Amniotic epithelial cell (primary cell): ENCODE measurements around the gene HSPG2.

ENCODE experiments used
- DNase-seq: peaks from one replicate; pipeline ENCODE4 v3.0.0-alpha.2; 2010; ENCODE audit warnings: low read depth

HSPG2 gene

DNA sequence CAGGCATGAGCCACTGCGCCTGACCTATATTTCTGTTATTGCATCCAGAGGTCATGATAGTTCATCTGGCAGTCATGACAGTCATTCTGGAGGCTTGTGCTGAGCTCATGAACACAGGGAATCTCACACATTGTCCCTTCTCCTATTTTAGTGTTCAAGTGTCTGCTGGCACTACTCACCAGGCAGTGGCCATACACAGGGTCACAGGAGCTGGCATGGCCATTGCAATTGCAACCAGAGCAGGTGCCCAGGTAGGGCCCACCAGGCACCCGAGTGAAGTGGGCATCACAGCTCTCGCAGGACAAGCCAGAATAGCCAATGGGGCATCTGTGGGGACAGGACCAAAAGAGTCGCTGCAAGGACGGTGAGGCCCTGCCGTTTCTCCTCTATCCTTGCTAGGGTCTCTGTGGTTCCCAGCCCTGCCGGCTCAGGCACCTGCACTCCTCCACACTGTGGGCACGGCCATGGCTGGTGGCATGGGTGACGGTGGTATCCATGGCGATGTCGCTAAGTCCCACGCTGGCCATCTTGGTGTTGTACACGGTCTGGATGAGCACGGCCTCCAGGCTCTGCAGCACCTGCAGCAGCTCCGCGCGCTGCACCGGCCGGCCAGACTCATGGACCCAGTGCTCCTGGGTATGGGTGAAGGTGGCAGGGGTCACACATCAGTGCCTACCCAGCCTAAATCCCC is 57.0 kb downstream of the HSPG2 start:
- no peak for DNase-seq

DNA sequence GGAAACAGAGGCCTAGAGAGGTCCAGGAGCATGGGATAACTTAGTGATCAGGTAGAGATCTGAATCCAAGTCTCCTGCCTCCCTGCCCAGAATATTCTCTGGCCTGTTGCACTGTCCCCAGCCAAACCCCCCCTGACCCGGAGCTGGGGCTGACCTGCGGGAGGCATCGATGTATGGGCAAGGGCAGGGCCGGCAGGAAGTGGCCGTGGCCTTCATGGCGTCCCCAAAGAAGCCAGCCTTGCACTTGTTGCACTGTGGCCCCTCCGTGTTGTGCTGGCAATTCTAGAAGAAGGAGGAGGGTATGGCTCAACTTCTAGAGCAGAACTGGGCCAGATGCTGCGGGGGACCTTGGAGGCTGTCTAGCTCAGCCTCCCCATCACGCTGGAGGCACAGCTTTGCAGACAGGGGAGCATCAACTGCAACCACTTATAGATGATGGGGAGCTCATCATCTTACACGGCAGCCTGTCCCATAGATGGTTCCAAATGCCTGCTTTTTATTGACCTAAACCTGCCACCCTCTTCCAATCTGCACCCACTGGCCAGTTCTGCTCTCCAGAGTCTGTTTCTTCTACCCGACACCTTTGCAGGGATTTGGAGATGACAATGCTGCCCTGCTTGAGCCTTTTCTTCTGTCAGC is 58.2 kb downstream of the HSPG2 start:
- no peak for DNase-seq

DNA sequence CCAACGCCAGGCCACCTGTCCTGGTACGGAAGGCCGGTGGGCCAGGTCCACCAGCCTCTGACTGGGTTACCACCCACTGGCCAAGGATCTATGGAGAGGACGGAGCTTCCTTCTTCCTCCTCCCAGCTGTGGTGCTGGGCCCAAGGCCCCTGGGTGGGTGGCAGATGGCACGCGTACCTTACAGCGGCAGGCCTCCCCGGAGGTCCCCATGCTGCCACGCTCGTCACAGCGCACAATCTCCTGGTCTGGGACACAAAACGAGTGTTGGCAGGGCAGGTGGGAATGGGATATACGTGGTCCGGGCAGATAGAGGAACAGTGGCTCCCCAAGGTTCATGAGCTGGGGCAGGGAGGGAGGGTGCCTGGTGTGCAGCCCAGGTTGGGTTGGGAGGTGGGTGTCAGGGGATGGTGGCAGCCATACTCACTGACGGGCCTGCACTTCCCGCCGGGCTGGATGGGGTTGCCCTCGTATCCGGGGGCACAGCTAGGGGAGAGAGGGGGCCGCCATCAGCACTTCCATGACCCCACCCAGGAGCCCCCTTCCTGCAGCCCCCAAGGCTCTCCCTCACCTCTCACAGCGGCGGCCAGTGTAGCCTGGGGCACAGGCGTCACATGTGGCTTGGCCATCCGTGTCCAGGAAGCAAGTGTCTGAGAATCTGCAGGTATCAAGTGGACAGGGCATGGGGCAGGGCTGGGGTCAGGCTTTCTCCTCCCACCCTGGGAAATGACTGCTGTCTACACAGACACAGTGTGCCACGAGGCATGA is 58.9 kb downstream of the HSPG2 start:
- no peak for DNase-seq

DNA sequence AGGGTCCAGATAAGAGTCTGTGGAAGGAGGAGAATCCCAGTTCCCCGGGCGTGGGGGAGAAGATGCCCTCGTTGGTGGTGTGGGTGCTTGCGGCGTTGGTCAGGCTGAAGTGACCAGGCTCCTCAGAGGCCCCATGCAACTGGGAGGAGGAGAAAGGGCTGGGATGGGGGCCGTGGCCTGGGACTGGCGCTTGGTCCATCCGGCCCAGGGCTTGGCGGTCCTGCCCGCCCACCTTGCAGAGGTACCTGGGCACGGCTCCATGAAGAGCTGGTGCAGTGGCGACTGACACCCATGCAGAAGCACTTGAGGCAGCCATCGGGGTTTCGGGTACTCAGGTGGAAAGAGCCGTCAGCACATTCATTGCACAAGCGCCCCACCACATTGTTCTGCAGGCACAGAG is 60.8 kb downstream of the HSPG2 start:
- no peak for DNase-seq

DNA sequence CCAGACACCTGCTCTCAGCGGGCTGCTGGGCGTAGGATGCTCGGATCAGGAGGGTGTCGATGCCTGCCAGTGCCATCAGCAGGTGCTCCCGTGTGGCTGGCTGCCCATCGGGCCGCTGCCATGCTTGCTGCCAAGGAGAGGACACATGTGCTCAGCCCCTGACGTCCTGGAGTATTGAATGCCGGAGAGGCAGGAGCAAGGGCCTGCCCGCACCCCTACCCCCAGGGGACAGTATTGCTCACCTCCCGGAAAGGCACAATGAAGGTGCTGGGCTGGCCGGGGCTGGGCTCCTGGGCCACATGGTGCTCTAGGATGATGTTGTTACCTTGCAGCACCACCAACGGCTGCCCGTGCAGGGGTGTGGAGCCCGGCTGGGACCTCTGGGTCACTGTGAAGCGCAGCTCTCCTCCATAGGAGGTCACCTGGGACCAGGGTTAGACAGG is 61.5 kb downstream of the HSPG2 start:
- DNase-seq: no peak

DNA sequence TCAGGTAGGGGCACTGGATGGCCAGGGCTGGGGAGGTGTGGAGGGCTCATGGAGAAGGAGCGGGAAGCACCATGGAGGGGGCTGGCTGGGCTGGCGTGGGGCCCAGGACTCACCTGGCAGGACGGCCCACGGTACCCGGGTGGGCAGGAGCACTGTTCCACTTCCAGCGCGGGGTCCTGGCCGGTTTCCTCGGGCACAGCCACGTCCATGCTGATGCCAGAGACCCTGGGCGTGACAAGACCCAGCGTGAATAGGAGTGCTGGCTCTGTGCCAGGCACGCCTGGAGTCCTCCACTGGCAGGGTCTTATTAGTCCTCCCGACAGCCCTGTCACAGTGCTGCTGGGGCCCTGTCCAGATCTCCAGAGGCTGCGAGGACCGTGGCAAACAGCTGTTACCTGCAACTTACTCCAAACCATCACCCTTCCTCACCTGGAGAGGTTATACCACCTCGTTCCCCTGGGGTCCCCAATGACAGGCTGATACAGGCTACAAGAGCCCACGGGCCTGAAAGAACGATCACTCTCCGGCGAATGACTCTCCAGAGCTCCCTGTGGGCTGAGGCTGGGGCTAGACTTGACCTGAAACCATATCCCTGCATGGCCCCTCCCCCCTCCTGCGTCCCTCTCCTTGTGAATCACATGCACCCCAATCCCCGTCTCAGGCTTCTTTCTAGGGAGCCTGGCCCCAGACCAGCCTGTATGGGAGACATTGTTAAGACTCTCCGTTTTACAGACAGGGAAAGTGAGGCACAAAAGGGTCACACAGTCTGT is 62.1 kb downstream of the HSPG2 start:
- DNase-seq: no peak

DNA sequence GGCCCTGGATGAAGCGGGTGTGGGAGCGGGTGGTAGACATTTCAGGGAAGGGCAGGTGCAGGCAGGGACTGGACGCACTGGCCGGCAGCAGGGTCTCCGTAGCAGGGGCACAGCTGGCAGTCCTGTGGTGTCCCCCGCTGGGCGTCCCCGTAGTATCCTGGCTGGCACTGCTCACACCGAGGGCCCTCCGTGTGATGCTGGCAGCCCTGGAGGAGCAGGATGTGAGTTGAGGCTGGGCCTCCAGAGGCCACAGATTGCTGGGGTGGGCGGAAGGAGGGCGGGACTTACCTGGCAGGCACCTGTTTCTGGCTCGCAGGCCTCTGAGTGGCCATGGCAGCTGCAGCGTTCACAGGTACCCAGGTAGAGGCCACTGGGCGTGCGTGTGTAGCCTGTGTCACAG is 62.8 kb downstream of the HSPG2 start:
- no peak for DNase-seq

DNA sequence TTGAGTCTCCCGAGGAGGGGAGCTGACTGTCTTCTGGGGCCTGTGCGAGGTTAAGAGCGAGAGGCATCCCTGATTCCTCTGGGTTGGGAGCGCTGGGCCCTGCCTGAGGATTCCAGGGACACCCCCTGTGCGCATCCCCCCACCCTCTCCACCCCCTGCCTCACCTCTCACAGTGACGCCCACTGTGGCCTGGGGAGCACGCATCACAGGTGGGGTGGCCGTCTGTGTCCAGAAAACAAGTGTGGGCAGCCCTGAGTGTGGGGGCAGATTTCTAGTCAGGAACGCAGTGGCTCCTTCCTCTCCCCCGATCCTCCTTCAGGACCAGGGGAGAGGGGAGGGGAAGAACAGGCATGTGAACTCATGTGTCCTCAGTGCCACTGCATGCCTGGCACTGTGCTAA is 63.3 kb downstream of the HSPG2 start:
- DNase-seq: no peak

DNA sequence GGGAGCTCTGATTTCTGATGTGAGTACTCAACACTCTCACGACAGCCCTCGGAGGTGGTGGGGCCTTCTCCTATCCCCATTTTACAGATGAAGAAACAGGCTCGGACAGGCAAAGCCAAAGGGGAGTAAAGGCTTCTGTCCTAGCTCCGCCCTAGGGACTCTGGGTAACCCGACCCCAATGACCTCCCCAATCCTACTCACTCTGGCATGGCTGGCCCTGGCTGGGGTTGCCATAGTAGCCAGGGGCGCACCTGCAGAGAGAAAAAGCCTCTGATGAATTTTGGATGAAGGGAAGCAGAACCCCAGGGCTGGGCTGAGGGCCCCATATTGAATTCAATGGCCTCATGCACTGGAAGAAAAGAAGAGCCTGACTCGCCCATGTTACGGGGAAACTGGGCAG is 63.9 kb downstream of the HSPG2 start:
- DNase-seq: no peak

DNA sequence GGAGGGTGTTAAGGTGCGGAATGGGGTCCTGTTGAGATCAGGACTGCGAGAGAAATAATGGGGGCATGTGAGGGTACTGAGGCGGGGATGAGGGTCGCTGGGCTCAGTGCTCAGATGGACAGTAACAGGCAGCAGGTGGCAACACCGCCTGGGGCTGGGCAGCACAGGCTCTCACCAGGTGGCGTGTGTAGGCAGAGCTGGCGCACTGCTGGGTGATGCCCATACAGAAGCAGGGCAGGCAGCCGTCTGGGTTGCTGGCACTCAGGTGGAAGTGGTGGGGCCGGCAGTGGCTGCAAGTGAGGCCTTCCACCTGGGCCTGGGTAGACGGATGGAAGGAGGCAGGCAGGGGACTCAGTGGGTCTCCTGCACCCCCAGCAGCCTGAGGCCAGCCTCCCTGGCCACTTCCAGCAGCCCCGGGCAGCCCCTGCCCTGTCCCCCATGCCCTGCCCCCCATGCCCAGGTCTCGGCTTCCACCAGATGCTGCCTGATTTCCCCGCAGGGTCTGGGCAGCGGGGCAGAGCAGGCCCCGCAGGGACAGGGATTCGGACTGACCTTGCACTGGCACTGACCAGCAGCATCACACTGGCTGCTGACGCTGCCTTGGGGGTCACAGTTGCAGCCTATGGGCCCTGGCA is 64.5 kb downstream of the HSPG2 start:
- no peak for DNase-seq

DNA sequence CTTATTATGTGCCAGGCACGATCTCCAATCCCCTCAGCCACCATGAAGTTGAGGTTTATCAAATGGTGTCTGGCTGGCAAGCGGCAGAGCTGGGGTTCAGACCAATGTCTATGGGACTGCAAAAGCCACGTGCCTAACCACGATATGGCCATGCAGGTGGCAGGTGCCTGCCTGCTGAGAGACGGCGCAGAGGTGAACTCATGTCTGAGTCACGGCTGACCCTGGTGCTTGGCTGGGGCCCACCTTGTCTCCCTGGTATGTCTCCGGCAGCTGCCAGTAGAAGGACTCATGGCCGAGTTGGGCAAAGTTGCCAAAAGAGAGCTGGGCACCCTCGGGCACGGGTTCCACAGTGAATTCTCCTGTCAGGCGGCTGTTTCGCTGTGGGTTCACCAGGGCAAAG is 65.2 kb downstream of the HSPG2 start:
- no peak for DNase-seq

DNA sequence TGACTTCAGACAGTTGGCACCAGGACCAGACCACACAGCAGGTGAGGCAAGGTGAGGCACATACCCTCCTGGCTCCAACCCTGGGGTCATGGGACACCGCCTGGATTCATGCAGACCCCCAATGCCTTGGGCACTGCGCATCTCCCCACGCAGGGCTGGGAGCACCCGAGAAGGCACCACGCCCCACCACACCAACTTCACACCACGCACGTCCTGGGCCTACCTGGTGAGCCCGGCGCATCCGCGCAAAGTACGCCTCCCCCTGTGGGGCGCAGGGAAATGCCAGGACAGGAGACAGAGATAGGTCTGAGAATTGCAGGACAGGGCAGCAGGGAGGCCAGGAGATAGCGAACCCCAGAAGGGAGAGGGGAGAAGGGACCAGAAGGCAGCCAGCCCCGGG is 66.5 kb downstream of the HSPG2 start:
- no peak for DNase-seq

DNA sequence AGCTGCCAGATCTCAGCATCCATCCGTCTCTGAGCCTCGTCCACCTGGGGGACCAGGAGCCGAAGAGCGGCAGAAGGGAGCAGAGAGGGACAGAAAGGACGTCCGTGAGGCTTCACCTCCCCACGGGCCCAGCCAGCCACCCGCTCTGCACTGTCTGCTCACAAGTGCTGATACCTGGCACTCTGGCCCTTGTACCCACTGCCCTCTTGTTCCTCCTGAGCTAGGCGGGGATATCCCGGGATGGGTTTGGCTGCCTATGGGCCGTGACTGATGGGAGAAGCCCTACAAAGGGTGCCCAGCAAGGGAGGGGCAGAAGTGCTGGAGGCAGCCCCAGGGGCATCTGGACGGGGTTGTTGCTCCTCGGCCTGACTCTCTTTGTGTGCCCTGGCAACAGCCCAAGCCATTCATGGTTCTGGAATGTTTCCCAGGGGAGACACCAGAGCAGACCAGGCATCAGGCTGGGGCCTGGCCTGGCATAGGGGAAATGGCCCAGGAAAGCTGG is 67.4 kb downstream of the HSPG2 start:
- DNase-seq: peak; percentile 85

DNA sequence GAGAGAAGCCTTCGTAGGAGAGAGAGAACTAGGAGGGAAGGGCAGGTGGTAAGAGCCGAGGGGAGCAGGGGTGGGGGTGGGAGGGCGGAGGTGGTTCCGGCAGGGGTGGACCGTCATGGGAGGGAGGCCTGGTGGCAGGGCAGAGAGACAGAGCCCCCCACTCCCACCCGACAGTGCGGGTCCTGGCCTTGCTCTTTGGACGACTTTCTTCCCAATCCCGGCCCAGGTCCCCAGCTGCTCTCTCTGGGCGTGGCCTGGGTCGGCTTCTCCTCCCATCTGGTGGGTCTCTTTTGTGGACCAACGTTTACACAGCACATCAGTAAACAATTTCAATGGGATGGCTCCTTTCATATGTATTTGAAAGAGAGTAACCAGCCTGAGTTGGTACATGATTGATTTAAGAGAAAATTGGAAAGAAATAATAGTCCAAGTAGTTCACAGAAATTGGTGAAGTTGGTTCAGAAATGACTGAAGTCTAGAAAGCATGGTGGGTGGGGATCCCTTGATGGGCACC is 68.1 kb downstream of the HSPG2 start:
- no peak for DNase-seq

DNA sequence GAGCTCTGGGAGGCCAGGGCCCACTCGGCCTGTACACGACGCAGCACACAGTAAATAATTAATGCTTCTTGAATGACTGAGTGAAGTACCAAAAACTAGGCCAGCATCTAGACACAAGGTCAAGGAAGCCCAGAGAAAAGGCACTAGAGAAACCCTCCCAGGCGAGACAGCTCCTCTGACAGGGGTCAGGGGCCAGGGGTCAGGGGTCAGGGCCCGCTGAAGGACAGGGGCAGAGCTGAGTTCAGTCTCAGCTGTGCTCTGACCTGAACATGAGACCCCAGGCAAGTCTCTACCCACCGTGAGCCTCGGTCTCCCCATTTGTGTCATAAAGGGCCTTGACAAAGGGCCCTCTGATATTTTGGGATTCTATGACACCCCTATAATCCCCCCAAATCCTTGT is 68.6 kb downstream of the HSPG2 start:
- DNase-seq: no peak

DNA sequence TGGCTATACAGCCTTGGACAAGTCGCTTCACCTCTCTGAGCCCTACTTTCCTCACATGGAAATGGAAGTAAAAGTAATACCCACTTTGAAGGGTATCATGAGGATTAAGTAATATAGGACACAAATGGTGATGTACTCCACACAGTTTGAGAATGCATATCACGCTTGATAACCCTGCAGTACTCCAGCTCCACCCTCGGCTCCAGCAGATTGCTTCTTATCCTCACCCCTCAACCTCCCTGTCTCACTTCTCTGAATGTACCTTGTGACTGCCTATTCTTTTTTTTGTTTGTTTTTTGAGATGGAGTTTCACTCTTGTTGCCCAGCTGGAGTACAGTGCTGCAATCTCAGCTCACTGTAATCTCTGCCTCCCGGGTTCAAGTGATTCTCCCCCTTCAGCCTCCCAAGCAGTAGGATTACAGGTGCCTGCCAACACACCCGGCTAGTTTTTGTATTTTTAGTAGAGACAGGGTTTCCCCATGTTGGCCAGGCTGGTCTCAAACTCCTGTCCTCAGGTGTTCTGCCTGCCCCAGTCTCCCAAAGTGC is 69.6 kb downstream of the HSPG2 start:
- no peak for DNase-seq

DNA sequence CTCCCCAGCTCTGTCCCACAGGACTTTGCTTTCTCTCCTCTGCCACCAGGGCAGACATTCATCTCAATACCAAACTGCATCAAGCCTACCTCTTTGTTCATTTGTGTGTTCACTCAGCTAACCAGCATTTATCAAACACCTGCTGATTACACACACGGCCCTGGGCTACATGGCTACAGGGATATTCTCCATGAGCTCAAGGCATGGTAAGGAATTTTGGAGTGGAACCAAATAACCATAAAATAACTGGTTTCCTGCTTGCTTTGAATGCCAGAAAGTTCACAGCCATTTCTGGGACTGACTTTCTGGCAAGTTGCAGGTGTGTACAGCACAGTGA is 70.4 kb downstream of the HSPG2 start:
- no peak for DNase-seq

DNA sequence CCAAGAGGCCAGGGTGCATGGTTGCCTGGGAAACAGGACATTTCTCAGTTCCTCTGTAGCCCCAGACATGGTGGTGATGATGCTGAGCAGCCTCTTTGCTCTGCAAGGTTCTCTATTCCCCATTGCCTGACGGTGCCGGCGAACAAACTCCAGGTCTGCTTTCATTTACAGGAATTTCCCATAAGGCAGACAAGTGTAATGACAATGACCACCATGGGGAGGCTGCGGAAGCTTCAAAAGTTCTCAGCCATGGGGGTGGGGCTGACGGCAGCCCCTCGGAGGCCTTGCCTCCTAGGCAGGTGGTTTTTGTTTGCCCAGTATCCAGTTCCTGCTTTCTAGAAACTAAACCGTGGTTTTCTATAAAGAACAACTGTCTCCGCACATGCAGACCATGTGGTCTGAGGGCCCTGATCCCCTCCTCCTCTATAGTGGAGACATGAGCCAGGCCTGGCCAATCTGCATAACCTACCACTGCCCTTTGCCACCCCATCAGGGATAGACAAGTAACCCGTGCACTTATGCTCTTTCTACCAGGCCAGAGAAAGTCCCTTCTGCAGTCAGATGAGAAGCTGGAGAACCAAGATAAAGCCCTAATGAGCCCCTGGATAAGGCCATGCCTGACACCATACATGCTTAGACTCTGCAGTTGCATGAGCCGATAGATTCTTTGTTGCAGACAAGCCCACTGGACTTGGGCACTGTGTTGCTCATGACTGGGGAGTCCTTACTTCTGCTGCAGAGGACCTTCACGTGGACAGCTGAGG is 71.0 kb downstream of the HSPG2 start:
- DNase-seq: no peak

DNA sequence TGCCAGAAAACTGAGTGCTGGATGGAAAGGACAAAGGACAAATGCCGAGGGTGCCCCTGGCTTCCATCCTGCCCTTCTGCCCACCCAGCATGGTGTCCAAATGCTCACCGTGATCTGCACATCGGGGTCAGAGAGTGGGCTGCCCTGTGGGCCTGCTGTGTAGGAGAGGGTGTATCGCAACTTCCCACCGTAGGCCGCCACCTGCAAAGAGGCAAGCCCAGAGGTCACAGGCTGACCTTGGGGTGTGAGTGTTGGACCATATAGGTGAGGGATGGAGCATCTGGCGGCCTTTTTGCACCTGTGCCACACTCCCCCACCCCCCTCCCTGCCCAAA is 71.5 kb downstream of the HSPG2 start:
- no peak for DNase-seq

DNA sequence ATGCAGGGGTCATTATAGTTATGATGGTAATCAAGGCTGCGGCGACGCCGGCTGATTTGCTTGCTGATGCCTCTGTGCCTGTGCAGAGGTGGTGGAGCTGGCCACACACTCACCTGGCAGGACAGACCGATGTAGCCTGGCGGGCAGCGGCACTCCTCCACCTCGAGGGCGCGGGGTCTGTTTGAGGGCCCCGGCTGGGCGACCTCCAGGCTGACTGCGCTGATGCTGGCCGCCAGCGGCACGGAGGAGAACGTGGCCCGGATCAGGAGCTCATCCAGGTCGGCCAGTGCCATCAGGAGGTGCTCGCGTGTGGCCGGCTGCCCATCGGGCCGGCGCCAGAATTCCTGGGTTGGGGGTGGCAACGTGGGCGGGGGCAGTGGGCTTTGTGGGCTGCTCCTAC is 72.4 kb downstream of the HSPG2 start:
- DNase-seq: no peak

DNA sequence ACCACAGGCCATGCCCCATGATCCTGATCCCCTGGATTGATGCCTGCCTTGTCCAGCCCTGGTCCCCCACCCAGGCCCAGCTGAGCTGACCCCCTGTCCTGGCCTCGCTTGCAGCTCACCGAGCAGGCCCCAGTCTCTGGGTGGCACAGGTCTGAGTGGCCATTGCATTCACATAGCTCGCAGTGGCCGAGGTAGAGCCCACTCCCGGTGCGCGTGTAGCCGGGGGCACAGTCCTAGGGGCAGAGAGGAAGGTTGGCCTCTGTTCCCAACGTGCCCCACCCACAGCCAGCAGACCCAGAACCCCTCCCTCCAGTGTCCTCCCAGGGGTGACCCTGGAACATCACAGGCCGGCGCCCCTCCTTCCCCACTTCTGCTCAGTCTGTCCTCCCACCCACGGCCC is 73.1 kb downstream of the HSPG2 start:
- DNase-seq: no peak
